ENCODE measurements around the gene TRAF3. TPM values are rescaled to one million over a fixed set of nuclear protein-coding genes. Genes with fewer than 3 reads are reported as not detected.

Gene TRAF3
- total RNA-seq, 1 experiment from 2014 or later: 14.0 TPM

DNA sequence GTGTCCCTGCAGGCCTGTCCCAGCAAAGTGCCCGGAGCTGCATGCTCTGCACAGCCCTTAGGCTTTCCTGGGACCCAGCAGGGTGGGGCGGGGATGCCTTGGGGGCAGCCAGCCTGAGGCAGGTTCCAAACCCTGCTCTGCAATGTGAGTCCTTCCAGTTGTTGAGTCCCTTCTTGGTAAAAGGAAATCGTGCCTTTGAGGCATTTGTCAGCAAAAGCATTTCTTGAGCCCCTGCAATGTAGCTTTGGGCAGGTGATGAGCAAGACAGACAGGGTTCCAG lies 38.1 kb upstream of the TRAF3 start:
- H3K36me3 ChIP-seq: no peaks in the 10 kb centered on the region
- H3K9me3 ChIP-seq (replicated peaks): peaks cover 3% of the 10 kb centered on the region; the same call in 1 of the 2 replicates
- no peak overlapping the region for H3K4me3 ChIP-seq
- no peaks in the 10 kb centered on the region for H3K4me1 ChIP-seq
- no peaks in the 10 kb centered on the region for H3K27me3 ChIP-seq
- H3K27ac ChIP-seq: no peak overlapping the region
- no peak for DNase-seq

- no peaks in the 10 kb centered on the region for H3K27me3 ChIP-seq
- H3K4me1 ChIP-seq: no peaks in the 10 kb centered on the region
- H3K36me3 ChIP-seq: no peaks in the 10 kb centered on the region
- no peak overlapping the region for H3K4me3 ChIP-seq
- no peak overlapping the region for H3K27ac ChIP-seq
- DNase-seq: no peak
- H3K9me3 ChIP-seq (replicated peaks): peaks cover 3% of the 10 kb centered on the region; the same call in 1 of the 2 replicates
Observed at GRCh38 chr14:102746634-102747438, 30.4 kb upstream of the TRAF3 start.

DNA sequence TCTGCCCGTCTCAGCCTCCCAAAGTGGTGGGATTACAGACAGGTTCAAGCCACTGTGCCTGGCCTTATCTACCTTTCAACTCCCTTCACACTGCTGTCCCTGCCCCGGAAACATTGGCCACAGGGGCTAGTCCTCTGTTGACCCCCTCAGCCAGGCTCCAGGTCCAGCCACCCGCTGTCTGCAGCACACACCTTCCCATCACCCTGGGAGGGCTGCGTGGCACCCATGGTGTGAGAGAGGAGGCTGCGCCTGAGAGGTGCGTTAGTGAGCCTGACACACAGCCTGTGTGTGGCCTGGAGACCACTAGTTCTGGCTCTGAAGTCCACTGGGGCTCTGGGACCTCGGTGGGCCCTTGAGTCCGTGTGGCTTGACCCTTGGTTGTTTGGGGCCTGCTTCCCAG lies 28.4 kb upstream of the TRAF3 start:
- Histone ChIP-seq H3K4me3 (no peak overlapping the region), H3K27me3 (no peaks in the 10 kb centered on the region), H3K36me3 (no peaks in the 10 kb centered on the region), H3K4me1 (no peaks in the 10 kb centered on the region), H3K9me3 (replicated peaks) (no peaks in the 10 kb centered on the region), H3K27ac (no peak overlapping the region)
- DNase-seq: no peak

DNA sequence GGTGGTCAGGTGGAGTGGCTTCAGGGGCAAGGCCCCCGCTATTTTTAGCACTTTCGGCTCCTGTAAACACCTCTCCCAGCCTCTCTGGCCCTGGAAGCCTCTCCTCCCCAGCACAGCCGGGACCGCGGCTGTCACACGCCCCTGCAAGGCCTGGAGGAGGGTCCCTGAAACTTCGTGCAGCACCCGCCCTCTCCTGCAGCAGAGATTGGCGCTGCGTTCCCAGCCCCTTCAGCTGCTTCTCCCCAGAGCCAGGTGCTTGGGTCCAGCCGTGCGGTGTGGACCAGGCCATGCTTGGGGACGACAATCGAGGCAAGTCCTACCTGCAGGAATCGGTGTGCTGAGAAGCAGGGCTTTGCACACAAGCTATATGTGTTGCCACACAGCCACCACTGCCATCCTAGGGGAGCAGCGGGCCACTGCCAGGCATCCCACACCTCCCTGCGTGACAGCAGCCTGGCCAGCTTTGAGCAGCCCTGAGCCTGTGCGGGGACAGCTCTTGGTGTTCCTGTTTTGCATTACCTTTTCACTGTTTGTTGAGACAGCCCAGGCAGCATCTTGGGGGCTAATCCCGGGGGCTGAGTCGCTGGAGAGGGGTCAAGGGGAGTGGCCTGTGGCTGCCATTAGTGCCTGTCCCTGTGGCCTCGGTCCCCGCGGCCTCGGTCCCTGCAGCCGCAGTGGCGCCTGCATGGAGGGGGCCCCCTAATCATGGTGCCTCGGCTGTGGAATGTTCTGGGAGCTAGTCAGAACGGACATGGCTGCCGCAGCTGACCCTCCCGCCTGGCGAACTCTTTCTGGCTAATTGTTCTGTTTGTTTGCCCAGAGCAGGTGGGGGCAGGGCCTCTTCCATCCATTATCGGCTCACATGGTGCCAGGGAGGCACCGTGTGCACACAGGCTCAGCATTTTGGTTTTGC lies 27.6 kb upstream of the TRAF3 start:
- no peak for DNase-seq
- H3K9me3 ChIP-seq (replicated peaks): no peaks in the 10 kb centered on the region
- H3K27ac ChIP-seq: no peak overlapping the region
- H3K36me3 ChIP-seq: no peaks in the 10 kb centered on the region
- H3K4me3 ChIP-seq: no peak overlapping the region
- H3K27me3 ChIP-seq: no peaks in the 10 kb centered on the region
- no peaks in the 10 kb centered on the region for H3K4me1 ChIP-seq

- H3K9me3 ChIP-seq (replicated peaks): no peaks in the 10 kb centered on the region
- DNase-seq: no peak
- H3K27me3 ChIP-seq: no peaks in the 10 kb centered on the region
- no peaks in the 10 kb centered on the region for H3K36me3 ChIP-seq
- H3K27ac ChIP-seq: no peak overlapping the region
- no peak overlapping the region for H3K4me3 ChIP-seq
- no peaks in the 10 kb centered on the region for H3K4me1 ChIP-seq
Observed at GRCh38 chr14:102750376-102750775, 26.9 kb upstream of the TRAF3 start.

GRCh38 chr14:102751088-102751487 lies 26.2 kb upstream of the TRAF3 start:
- no peaks in the 10 kb centered on the region for H3K36me3 ChIP-seq
- no peak for DNase-seq
- no peak overlapping the region for H3K27ac ChIP-seq
- no peaks in the 10 kb centered on the region for H3K27me3 ChIP-seq
- H3K9me3 ChIP-seq (replicated peaks): no peaks in the 10 kb centered on the region
- H3K4me1 ChIP-seq: no peaks in the 10 kb centered on the region
- H3K4me3 ChIP-seq: no peak overlapping the region

DNA sequence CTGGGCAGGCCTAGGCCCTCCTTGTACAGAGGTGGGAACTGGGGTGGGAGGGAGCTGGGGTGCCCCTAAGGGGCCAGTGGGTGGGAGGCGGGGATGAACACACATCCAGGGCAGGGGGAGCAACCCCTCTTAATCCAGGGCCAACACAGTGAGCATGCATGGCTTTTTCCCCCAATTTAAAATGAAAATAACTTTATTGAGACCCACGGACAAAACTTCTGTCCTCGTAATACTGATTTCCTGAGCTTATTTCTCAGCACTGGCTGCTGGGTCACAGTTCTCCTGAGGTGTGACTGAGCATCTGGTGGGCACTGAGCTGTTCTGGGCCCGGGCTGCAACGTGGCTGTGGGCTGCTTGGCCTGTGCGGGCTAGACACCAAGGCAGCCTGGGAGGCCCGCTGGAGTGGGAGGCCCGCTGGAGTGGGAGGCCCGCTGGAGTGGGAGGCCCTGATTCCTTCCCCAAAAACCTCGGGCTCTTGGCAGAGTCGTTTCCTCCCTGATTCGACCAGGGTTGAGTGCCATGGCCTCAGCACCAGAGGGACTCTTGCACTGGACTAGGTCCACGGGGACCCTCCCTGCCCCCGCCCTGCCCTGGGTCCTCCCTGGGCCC lies 24.9 kb upstream of the TRAF3 start:
- H3K36me3 ChIP-seq: no peaks in the 10 kb centered on the region
- H3K4me3 ChIP-seq: no peak overlapping the region
- no peaks in the 10 kb centered on the region for H3K27me3 ChIP-seq
- no peaks in the 10 kb centered on the region for H3K9me3 ChIP-seq (replicated peaks)
- H3K27ac ChIP-seq: no peak overlapping the region
- DNase-seq: no peak
- no peaks in the 10 kb centered on the region for H3K4me1 ChIP-seq

GRCh38 chr14:102754370-102755262 lies 22.6 kb upstream of the TRAF3 start:
- no peaks in the 10 kb centered on the region for H3K36me3 ChIP-seq

GRCh38 chr14:102757646-102758045 lies 19.6 kb upstream of the TRAF3 start:
- Histone ChIP-seq H3K9me3 (replicated peaks) (no peaks in the 10 kb centered on the region), H3K36me3 (no peaks in the 10 kb centered on the region), H3K27ac (no peak overlapping the region), H3K4me1 (peaks cover 9% of the 10 kb centered on the region), H3K4me3 (no peak overlapping the region), H3K27me3 (no peaks in the 10 kb centered on the region)
- no peak for DNase-seq

More at GRCh38 chr14:102754370-102755262, 22.6 kb upstream of the TRAF3 start:
- H3K4me1 ChIP-seq: no peaks in the 10 kb centered on the region
- no peak overlapping the region for H3K27ac ChIP-seq
- no peak for DNase-seq
- H3K27me3 ChIP-seq: no peaks in the 10 kb centered on the region
- H3K9me3 ChIP-seq (replicated peaks): no peaks in the 10 kb centered on the region
- H3K4me3 ChIP-seq: no peak overlapping the region

GRCh38 chr14:102758087-102758486 lies 19.2 kb upstream of the TRAF3 start:
- Histone ChIP-seq H3K36me3 (no peaks in the 10 kb centered on the region), H3K4me1 (peaks cover 9% of the 10 kb centered on the region), H3K4me3 (no peak overlapping the region), H3K27me3 (no peaks in the 10 kb centered on the region), H3K9me3 (replicated peaks) (no peaks in the 10 kb centered on the region), H3K27ac (no peak overlapping the region)
- DNase-seq: no peak

GRCh38 chr14:102759456-102760187 lies 17.6 kb upstream of the TRAF3 start:
- DNase-seq: peak in 1 of 2 experiments; percentile 47
- Histone ChIP-seq H3K4me1 (peaks cover 9% of the 10 kb centered on the region), H3K9me3 (replicated peaks) (no peaks in the 10 kb centered on the region), H3K27me3 (no peaks in the 10 kb centered on the region), H3K36me3 (no peaks in the 10 kb centered on the region), H3K4me3 (no peak overlapping the region), H3K27ac (no peak overlapping the region)

- H3K9me3 ChIP-seq (replicated peaks): no peaks in the 10 kb centered on the region
- H3K27ac ChIP-seq: no peak overlapping the region
- DNase-seq: peak; percentile 54 to 74
- H3K4me3 ChIP-seq: no peak overlapping the region
- no peaks in the 10 kb centered on the region for H3K27me3 ChIP-seq
- no peaks in the 10 kb centered on the region for H3K36me3 ChIP-seq
- H3K4me1 ChIP-seq: peaks cover 9% of the 10 kb centered on the region
Observed at GRCh38 chr14:102760496-102761193, 16.6 kb upstream of the TRAF3 start.

DNA sequence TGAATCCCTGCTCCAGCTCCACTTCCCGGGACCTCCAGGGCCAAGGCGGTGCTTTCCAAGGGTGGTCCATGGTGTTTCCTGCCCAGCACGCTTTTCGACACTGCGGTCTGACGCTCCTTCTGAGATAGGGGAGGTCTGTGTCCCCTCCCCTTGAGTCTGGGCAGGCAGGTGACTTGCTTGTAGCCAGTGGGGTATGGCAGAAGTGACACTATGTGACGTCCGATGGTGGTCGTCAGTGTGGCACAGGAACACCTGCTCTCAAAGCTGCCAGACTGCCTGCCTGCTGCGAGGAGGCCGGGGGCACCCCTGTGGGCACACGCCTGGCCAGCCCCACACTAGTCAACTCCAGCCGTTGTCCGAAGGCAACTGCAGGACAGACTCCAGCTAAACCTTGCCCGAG lies 16.0 kb upstream of the TRAF3 start:
- Histone ChIP-seq H3K4me1 (peaks cover 9% of the 10 kb centered on the region), H3K36me3 (no peaks in the 10 kb centered on the region), H3K9me3 (replicated peaks) (no peaks in the 10 kb centered on the region), H3K4me3 (no peak overlapping the region), H3K27ac (no peak overlapping the region), H3K27me3 (no peaks in the 10 kb centered on the region)
- no peak for DNase-seq

All from SJCRH30 (cell line).